H1 (cell line): ENCODE data around the gene CNOT9. TPM values are rescaled to one million over a fixed set of nuclear protein-coding genes. Genes with fewer than 3 reads are reported as not detected.

ENCODE experiments used
- JUND ChIP-seq: IDR thresholded peaks from 2 replicates; pipeline ENCODE4 v1.6.1; 2011; ENCODE audit warnings: mild to moderate bottlenecking, improper control_type of control experiment, low read length
- KDM4A ChIP-seq: IDR thresholded peaks from one replicate; pipeline ENCODE4 v1.7.1; 2012; ENCODE audit warnings: low read depth, mild to moderate bottlenecking, moderate library complexity, low read length, inconsistent platforms; ENCODE audit not compliant: severe bottlenecking
- SAP30 ChIP-seq: fragments of 300-600 bp; sonication (generic); IDR thresholded peaks from 2 replicates; pipeline ENCODE4 v1.7.1; 2012; ENCODE audit warnings: low read length, moderate library complexity, mild to moderate bottlenecking, inconsistent platforms; ENCODE audit not compliant: insufficient read depth, insufficient replicate concordance
- polyA plus RNA-seq, 7 experiments: library from polyadenylated mRNA; depleted of rRNA in 3 of 7; stranded (reverse) in 5 of 7; unstranded in 2 of 7; fragments of >200 nt in 5 of 7; fragments of 200-250 nt in 2 of 7; gene quantifications; 1 replicate in 5 of 7; 2 replicates in 1 of 7; 4 replicates in 1 of 7; pipeline versions ENCODE4 v1.2.1 to v1.2.3, GENCODE V29; 2011 to 2013; ENCODE audit warnings: missing spikeins in 2 of 7, mixed read lengths in 2 of 7
- total RNA-seq: library from RNA; stranded (reverse); fragmentation: NEBNext Ultra II Directional; extraction: Animal tissue kit (Norgen Biotek cat#: 25700); gene quantifications from 2 replicates; pipeline ENCODE4 v1.2.1, GENCODE V29; 2021

Gene CNOT9
- total and polyA plus RNA-seq, 2 of the 8 experiments (the other 6 are each of a cell fraction or from before 2014, with no cell fraction given): 79.3 to 81.2 TPM

DNA sequence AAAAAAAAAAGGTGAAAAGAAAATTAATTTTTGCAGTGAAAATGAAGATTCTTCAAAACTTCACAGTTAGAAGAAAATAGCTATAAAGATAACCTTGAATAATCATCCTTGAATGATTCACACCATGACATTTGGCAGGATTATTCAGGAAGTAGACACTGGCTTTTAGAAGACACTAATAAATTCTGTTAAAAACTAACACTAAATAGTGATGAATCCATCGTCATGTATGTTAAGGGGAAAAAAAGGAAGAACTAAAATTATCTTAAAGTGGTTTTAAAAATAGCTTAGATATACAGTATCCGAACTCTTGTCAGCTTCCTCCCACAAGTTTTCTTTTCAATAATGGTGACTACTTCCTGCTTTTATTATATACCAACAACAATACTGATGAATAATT is 10.7 kb upstream of the CNOT9 start (continued):
- TF ChIP-seq KDM4A (no peak), SAP30 (no peak), JUND (no peak)
